GM21515 (cell line): ENCODE results near the gene APOBR.
"Not testable (repeated sequence)": the region's sequence is repeated elsewhere in the genome, so short reads cannot be mapped to it uniquely, and the experiment has no call there.

Experiments used
- ATAC-seq: cut with Tn5 transposase; IDR thresholded peaks from one replicate; pipeline ENCODE4 v1.9.1; 2021; ENCODE audit not compliant: unreplicated experiment

APOBR gene

DNA sequence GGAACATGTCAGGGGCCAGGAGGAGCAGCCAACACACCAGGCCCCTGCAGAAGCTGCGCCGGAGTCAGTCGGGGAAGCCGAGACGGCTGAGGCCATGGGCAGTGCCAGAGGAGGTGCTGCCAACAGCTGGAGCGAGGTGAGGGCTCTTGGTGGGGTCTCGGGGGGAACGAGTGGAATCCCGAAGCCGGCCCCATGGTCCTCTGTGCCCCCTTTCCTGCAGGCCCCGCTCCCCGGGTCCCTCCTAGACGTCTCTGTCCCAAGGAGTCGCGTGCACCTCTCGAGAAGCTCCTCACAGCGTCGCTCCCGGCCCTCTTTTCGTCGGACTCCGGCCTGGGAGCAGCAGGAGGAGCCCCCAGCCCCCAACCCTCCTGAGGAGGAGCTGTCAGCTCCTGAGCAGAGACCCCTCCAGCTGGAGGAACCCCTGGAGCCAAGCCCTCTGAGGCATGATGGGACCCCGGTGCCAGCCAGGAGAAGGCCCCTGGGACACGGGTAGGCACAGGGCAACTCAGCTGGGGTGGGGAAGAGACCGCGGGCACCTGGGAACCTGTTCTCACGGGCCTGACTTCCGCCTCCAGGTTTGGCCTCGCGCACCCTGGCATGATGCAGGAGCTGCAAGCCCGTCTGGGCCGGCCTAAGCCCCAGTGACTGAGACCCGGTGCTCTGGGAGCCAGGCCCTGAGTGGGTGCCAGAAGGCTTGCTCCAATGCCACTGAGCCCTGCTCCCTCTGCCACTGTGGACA, 3.6 kb downstream of the APOBR start:
- no peak for ATAC-seq

DNA sequence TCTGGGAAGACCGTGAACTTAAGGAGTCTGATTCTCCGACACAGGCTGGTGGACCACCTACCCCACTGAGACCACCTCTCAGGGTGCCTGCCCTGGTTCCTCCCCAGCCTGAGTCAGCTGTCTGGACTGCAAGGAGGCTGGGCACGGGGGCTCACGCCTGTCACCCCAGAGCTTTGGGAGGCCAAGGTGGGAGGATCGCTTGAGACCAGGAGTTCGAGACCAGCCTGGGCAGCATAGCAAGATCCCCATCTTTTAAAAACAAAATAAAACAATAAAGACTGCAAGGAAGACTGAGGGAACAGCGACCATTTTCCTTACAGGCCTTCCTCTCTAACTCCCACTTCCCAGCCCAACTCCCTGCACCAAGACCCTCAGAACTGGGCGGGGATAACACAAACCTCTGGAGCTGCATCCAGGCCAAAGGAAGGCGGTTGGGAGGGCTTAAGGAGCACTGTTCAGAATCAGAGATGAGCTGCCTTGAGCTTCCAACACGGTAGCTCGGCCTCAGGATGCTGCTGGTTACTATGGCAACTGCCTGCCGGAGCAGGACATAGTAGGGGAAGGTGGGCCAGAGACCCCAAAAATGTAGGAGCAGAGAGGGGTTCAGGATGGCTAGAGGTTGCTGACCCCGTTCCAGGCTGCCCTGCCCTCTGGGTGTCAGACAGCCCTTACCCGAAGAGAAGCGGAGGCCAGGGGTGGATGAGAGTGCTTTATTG, 4.4 kb downstream of the APOBR start:
- no peak for ATAC-seq

DNA sequence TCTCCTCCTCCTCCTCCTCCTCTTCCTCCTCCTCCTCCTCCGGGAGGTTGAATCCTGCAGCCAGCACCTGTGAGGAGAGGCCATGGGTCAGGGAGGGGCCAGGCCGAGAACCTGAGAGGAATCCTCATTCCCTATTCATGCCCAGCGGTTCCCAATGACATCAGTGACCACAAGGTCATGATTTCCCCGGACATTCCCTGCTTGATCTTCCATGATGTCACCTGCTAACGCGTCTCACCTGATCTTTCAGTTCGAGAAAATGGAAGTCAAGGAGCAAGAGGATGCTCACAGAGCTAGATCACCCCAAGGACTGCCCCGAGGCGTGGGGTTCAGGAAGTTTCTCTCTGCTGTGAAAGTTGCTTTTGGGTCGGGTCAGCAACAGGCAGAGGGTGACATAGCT, 5.4 kb downstream of the APOBR start:
- ATAC-seq: no peak

DNA sequence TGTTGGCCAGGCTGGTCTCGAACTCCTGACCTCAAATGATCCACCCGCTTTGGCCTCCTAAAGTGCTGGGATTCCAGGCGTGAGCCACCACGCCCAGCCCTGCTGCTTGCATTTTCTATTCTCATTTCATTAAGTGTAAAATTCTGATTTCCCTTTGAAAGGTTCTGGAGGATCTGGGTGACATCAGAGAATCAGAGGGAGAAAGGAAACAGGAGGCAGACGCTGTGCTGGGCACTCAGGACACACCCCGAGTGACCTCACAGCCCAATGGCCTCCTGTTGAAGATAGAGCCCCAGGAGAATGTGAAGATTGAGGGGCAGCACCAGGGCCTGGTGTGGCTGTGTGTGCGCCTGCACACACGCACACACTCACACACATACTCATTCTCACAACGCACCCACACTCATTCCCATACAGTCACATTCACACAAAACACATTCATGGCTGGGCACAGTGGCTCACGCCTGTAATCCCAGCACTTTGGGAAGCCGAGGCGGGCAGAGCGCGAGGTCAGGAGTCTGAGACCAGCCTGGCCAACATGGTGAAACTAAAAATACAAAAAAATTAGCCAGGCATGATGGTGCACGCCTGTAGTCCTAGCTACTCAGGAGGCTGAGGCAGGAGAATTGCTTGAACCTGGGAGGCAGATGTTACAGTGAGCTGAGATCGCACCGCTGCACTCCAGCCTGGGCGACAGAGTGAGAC, 6.2 kb downstream of the APOBR start:
- ATAC-seq: not testable (repeated sequence)

DNA sequence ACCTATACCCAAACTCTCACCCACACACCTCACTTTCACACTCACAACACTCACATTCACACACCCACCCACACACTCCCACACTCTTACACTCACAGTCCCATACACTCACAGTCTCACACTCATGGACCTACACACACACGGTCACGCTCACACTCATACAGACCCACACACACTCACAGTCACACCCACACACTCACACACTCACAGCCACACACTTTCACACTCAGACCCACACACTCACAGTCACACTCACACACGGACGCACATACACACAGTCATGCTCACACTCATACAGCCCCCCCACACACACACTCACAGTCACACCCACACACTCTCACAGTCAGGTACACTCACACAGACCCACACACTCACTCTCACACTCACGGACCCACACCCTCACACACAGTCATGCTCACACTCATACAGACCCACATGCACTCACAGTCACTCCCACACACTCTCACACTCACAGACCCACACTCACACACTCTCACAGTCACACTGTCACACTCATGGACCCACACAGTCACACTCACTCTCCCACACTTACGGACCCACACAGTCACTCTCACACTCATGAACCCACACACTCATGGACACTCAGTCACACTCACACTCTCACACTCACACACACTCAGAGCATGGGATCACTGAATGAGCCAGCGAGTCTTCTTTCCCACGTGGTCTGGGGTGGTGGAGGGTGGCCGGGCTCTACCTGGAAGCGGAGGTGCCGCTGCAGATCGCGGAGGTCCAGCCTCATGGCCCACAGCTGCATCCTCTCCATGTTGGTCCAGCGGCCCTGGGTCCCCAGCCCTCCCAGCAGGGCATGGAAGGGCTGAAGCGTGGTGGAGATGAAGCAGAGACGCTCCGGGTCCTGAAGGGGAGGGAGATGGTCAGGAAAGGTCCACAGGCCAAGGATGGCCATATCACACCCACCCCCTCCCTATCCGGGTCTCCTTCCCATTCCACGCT, 7.1 kb downstream of the APOBR start:
- no peak for ATAC-seq

DNA sequence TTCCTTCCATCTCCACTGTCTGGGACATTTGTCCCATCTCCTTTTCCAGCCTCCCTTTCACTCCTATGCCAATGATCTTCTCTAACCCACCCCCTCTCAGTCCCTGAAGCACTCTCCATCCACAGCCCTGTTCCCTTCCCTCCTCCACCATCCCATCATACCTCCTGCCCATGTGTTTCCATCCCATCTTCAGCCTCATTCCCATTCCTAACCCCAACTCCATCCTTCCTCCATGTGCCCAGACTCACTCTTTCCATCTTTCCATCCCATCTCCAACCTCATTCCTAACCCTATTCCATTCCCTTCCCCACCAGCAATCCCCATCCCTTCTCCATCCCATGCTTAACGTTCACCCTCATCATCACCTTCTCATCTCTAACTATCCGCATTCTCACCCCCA, 7.8 kb downstream of the APOBR start:
- ATAC-seq: no peak

DNA sequence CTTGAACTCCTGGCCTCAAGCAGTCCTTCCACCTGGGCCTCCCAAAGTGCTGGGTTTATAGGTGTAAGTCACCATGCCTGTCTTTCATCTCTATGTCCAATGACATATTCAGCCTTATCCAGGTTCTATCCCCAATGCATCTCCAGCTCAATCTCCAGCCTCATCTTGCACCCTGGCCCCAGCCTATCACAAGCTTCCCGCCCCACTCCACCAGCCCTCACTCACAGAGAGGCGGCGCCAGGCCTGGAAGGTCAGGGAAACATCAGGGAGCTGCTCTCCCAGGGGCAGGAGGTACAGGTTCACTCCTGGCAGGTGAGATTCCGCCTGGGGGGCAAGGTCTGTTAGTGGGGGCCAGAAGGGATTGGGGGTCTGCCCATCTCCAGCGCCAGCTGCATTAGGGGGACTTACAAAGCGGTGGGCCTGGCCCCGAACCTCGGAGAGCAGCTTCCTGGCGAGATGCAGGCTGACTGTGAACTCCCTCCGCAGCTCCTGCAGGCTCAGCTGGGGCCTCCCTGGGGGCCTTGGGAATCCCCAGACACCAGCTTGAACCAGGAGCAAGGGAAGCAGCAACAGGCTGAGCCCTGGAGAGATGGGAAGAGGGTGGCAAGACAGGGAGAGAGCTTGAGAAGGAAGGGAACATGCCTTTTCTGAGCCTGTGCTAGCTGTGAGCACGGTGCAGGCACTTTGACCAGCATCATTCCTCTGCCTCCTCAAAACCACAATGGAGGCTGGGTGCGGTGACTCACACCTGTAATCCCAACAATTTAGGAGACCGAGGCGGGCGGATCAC, 9.2 kb downstream of the APOBR start:
- ATAC-seq: no peak

DNA sequence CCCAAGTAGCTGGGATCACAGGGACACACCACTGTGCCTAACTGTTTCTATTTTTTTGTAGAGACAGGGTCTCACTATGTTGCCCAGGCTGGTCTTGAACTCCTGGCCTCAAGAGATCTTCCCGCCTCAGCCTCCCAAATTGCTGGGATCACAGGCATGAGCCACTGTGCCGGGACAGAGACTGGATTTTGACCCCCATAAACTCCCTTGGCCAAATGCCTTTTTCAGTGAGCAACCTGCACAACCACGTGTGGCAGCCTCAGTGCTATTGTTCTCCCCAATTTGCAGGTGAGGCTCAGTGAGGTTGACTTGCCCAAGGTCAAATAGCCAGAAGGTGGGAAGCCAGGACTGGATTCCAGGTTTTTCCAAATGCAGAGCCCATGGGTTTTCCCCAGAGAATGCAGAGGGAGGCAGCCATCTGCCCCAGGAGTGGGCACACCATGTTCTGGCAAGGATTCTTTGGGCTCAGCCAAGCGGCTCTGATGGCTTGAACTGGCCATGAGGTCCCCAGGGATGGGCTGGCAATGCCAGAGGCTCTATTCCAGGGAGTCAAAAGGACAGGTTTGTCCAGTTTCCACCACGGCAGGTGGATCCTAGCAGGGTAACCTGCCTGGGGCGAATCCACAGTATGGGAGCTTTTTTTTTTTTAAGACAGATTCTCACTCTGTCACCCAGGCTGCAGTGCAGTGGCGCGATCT, 10.4 kb downstream of the APOBR start:
- ATAC-seq: no peak

DNA sequence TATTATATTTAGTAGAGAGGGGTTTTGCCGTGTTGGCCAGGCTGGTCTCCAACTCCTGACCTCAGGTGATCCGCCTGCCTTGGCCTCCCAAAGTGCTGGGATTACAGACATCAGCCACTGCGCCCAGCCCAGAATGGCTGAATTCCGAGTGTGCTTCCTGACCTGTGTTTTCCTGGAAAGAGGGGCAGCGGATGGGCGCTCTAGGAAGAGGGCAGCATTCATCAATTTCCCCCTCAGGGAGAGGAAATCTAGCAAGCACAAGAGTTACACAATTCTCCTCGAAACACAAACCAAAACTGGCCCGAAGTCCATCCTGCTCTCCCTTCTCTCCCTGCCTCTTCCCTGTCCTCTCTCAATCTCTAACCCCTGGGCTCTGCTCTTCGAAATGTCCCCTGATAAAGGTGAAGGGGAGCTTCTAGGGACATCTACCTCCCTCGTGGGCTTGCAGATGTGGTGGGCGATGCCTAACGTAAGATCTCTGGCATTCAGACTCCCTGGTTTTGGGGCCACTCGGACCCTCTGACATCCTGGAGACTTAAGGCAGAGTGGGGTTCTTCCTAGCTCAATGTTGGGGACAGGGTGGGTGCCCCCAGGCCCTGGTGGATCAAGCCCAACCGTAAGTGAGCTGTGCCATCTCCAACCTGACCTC, 11.2 kb downstream of the APOBR start:
- ATAC-seq: no peak

DNA sequence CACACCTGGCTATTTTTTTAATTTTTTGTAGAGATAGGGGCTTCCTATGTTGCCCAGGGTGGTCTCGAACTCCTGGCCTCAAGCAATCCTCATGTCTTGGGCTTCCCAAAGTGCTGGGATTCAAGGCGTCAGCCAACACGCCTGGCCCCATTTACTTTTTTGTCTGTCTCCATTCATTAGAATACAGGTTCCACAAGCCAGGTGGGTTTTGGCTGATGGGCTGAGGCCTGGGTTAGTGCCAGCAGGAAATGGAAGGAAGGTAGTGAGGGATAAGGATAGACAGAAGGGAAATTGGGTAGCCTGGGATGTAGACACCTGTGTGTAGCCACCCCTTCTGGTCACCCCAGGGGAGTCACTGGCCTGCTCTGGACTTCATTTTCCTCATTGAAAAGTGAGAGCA, 16.6 kb downstream of the APOBR start:
- no peak for ATAC-seq

DNA sequence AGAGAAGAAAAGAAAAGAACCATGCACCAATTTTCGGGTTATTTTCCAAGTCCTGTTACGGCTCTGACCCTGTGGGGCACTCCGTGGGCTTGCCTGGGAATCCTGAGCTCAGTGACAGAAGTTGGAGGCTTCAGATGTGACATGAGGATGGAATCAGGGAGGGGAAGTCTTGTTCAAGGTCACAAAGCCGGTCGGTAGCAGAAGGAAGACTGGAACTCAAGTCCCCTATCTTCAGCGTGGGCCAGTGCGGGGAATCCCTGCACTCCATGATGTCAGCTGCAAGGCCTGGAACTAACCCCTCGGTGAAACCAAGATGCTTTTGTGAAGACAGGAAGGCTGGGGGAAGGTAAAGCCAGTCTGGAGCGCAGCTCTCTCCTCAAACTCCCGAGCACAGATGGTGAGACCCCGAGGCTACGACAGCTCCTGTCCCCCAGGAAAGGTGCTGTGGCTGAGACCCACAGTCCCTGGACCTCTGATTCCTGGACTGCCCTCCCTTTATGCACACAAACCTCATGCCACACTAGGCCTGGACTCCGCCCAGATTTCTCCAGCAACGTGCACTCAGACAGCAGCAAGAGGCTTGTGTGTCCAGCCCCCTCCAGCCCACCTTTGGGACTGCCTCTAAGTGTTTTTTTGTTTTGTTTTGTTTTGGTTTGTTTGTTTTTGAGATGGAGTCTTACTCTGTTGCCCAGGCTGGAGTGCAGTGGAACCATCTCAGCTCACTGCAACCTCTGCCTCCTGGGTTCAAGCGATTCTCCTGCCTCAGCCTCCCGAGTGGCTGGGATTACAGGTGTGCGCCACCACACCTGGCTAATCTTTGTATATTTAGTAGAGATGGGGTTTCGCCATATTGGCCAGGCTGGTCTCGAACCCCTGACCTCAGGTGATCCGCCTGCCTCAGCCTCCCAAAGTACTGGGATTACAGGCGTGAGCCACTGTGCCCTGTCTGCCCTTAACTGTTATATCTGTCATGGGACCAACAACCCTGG, 17.7 kb downstream of the APOBR start:
- ATAC-seq: no peak

DNA sequence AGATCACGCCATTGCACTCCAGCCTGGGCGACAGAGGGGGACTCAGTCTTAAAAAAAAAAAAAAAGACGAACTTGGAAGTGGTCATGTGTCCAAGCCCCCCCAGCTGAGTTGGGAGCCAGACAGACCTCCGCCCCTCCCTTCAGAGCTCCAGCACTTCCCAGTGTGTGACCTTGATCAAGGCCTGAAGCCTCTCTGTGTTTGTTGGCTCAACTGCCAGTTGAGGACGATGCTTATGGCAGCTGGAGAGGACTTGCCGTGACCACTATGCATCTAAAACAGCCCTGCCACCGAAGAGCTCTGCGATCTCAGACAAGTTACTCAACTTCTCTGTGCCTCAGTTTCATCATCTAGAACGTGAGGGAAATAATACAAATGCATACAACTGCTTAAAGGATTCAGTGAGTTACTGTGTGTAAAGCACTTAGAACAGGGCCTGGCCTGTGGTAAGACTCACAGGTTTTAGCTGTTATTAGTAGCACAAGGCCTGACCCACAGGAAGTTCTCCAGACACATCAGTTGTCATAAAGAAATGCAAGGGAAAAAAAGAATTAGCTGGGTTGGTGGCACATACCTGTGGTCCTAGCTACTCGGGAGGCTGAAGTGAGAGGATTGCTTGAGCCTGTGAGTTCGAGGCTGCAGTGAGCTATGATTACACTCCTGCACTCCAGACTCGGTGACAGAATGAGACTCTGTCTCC, 19.2 kb downstream of the APOBR start:
- ATAC-seq: no peak

DNA sequence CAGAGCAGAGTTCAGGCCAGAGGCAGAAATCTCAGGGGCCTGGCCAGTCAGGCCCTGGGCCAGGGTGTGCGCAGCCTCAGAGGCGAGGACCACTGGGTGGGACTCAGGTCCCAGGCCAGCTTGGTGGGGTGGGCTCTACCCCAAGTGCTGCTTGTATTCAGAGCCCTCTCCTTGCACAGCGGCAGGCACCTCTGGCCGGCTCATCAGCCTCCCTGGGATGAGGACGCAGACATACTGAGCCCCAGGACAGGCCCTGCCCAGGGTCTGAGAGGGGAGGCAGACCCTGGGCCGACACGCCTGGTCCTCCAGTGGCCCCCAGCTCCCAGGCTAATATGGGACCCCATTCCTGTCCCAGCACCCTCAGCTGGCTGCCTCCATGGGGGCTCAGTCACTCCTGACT, 19.8 kb downstream of the APOBR start:
- no peak for ATAC-seq

DNA sequence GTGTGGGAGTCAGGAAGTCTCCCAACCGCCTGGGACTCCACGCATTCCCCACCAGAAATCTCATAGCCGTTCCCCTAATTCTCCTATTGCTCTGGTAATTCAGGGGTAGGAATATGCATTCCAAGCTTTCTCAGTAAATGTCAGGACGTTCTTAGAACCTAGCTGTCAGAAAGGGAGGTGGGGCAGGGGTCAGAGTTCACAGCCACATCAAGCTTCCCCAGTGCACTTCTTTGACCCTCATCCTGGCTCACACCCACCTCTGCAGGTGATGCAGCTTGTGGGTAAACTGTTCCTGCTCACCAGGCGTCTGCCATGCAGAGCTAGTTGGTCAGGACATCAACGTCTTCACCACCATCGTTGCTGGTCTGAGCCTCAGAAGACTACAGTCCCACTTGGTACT, 26.2 kb downstream of the APOBR start:
- no peak for ATAC-seq

DNA sequence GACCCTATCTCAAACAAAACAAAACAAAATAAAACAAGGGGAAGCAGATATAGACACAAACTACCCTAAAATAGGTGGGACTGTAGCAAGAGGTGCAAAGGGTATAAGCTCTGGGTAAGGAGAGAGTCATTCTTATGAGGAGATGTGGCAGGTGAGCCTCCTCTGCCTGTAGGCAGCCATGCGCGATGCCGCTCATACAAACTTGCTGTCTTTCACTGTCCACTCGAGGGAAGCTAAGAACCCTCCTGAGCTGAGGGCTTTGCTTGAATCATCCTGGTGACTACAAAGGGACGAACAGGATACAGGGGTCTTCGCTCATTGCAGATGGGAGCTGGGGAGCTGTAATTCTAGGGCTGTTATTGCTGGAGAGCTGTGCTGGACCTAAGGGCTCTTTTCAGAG, 27.0 kb downstream of the APOBR start:
- no peak for ATAC-seq

DNA sequence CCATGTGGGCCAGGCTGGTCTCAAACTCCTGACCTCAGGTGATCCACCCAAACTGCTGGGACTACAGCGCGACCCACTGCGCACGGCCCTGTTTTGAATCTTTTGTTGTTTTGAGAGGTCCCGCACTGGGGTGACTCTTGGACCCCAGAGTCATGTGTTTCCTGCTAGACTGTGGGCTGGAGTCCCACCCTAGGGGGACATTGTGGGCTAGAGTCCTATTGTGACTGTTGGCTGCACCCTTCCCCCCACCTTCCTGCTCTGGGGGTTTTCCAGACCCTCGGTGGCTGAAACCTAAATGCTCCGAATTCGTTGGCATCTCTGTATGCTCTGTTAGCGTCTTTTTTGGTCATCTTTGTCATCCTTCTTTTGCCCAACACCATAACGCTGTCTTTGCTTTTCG, 28.3 kb downstream of the APOBR start:
- ATAC-seq: no peak

DNA sequence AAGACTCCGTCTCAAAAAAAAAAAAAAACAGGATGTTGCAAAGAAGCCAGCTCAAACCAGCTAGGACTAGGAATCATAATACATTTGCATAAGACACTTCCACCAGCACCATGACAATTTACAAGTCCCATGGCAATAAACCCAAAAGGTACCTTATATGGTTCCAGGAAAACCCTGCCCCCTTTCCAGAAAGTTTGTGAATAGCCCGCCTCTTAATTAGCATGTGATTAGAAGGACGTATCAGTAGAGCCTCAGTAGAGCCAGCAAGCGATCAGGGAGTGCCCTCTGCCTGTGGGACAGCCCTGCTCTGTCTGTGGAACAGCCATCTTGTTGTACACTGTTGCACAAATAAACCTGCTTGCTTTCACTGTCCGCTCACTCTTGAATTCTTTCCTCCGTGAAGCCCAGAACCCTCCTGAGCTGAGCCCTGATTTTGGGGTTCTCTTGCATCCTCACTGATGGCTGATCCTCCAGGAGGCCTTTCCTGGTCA, 30.3 kb downstream of the APOBR start:
- ATAC-seq: no peak
